Measurements from ENCODE around the gene NSUN6.

GRCh38 chr10:18606051-18606695, 45.2 kb downstream of the NSUN6 start:
- TF ChIP-seq CTCF (IDR thresholded peaks at IDR 0.05; ENCODE audit: insufficient read depth, low read length, poor library complexity, severe bottlenecking) (no peak), EZH2phosphoT487 (conservative IDR thresholded peaks at IDR 0.05; ENCODE audit: low read length) (no peak)

All from SU-DHL-6 (cell line).